ENCODE measurements around the gene SMAD7. TPM values are rescaled to one million over a fixed set of nuclear protein-coding genes. Genes with fewer than 3 reads are reported as not detected.
"Not testable (repeated sequence)": the region's sequence is repeated elsewhere in the genome, so short reads cannot be mapped to it uniquely, and the experiment has no call there.

The SMAD7 gene
- total RNA-seq, 1 donor from 2014 or later, result 42.4 TPM

DNA sequence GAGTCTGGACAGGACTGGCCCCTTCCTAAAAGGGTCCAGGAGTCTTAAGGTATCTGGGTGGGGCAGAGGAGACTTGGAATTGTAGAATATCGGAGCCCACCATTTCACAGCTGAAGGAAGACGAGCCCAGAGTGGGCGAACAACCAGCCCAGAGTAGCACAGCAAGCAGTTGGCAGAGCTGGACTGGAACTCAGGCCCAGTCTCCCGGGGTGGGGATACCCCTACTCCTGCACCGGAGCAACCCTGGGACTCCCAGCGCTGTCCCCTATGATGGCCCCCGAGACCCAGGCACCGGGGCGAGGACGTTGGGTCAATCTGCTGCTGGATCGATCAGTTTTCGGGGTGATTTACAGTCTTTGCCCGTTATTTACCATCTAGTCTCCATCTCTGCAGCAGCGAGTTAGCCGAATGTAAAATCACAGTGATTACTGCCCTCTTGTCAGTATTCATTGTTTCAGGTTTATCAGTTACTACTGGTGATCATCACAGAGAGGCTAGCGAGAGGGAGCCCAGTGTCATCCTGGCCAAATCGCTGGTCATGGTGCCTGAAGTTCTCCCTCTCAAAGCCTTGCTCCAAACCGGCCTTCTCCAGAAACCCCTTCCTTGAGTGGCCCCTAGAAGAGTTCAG is 75.3 kb downstream of the SMAD7 start:
- peak; percentile 74 for DNase-seq (ENCODE audit: low spot score)
- intact Hi-C loops (cut with DNase I), result no loop called here

DNA sequence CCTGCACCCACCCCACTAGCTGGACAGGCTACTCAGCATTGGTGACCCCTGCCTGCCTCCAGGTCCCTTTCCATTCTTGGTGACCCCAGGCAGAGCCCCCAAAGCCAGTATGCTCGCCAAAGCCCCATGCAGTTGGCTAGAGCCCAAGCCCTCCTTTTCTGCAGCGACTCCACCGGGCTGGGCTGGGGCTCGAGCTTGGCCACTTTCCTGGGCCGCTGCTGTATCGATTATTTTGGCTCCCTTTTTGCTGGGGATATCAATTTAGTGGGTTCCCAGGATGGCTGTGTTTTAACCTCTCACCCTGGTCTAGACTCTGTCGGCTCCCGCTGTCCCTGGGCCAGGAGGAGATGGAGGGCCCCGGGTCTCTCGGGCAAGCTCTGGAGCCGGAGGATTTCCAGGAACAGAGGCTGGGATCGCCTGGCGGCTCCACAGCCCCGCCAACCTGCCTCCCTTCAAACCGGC is 76.0 kb downstream of the SMAD7 start:
- intact Hi-C loops (cut with DNase I), result no loop called here
- DNase-seq (ENCODE audit: low spot score), result no peak

DNA sequence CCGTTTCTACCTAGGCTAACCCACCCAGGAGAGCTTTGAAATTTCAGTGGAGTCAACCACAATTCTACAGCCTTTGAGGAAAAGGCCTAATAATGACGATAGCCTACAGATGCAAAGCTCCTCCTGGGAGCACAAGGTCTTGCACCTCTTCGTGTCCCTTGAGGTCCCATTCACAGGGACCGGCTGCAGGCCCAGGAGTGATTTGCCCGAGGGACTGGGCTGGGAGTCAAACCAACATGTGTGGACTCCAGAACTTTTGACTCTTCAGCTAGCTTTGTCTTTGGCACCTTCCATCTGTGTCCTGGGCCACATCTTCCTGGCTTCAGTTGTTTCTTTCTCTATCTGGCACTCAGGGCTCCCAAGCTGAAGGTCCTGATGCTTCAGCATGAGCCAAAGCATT is 76.5 kb downstream of the SMAD7 start:
- intact Hi-C loops (cut with DNase I), result no loop called here
- DNase-seq (ENCODE audit: low spot score), result no peak

DNA sequence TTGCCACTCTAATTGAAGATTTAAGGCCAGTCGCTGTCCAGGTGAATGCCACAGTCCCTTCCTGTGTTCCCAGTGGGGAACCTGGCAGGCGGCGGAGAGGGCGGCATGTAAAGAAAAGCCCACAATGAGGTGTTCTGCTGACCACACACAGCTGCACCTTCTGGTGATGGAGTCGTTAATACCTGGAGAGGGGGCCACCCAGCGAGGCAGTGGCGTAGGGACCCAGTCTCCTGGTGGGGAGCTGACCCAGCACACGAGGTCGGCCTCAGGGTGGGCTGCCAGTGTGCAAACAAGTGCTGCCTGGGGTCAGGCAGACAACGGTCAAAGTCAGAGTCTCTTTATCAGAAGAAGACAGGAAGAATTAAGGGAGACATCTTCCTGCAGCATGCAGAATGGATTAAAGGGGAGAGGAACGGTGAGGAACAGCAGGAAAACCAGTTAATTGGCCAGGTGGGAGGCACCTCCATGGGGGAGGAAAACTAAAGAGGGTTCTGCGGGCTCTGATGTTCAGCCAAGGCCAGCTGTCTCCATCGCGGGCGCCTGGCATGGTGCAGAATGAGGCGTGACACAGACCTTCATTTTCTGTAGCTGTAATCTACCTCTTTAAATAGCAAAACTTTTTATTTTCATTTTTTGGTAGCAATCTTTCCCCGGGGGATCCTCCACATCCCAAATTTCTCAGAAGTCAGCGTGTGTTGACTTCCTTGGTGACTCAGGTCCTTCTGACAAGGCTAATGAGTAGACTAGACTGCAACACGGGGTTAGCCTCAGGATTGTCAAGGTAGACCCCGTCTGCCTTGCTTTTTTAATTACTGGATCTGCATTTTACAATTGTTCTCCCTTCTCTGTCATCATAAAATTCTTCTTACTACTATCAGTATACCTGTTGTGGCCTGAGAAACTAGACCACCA is 78.3 kb downstream of the SMAD7 start:
- no peak for DNase-seq (ENCODE audit: low spot score)
- intact Hi-C loops (cut with DNase I), result no loop called here

DNA sequence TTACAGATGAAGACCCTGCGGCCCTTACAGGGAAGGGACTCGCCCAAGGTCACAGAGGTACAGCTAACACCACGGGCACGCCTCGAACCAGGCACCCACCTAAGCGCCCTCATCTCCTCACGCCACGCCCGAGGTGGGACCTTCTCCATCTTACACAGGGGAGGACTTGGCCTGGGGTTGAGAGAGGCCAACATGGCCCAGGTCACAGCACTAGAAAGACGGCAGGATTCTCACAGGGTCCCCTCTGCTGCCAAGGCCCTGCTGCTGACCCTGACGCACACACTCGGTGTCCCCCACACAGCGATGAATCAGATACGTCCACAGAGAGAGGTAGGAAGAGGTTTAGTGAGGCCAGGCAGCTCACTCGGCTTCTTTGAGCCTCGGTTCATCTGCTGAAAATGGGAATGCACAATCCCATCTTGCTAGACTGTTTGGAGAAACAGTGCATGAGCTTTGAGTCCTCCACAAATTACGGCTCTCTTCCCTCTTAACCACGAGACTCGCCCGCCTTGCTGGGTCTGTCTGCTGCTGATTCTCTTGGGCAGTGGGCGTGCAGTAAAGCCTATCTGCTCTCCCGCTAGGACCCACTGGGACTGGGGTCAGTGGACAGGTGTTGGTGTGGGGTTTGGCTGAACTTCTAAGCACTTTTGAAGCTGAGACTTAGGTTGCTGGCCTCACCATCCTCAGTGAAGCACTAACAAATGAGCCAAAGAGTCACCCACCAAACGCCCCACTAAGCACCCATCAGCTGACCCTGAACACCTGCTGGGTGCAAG is 79.2 kb downstream of the SMAD7 start:
- DNase-seq (ENCODE audit: low spot score), result no peak
- intact Hi-C loops (cut with DNase I), result no loop called here

DNA sequence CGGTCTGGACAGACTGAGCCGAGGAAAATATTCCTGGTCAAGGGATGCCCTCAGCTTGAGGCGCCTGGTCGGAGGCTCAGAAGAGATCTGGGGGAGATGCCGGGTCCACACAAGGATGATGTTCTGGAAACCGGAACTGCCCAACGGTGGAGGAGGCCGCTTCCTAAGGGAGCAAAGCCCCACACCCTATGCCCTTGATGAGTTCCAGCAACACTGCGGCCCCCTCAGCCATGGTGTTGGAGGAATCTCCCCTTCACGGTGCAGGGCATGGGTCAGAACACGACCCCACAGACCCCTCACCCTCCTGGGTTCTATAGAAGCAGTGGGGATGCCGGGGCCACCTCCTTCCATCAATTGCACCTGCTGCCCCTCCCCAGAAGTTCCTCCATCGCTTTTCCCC is 79.8 kb downstream of the SMAD7 start:
- intact Hi-C loops (cut with DNase I), result not testable (repeated sequence)

More for the DNA sequence above, 79.8 kb downstream of the SMAD7 start:
- DNase-seq (ENCODE audit: low spot score), result not testable (repeated sequence)
